Lower leg skin (tissue), 4 donors: Measurements from ENCODE around the gene RASL10A. TPM values are rescaled to one million over a fixed set of nuclear protein-coding genes. Genes with fewer than 3 reads are reported as not detected.

Source experiments
- DNase-seq, 2 donors: peaks; one replicate each; pipeline ENCODE4 v3.0.0-alpha.2; 2019; ENCODE audit warnings: low spot score in 2 of 2
- H3K4me3 ChIP-seq: fragments of 200-600 bp; sonication (generic); 2 replicates; pipeline ENCODE4 v1.5.1; 2017; ENCODE audit warnings: mild to moderate bottlenecking, low read depth; ENCODE audit not compliant: poor library complexity, severe bottlenecking
- POLR2A ChIP-seq, 2 donors: fragments of 450-650 bp; IDR thresholded peaks; one replicate each; pipeline ENCODE4 v1.6.1; 2016 to 2017; ENCODE audit warnings: antibody characterized with exemption in 2 of 2, mild to moderate bottlenecking in 1 of 2, moderate library complexity in 1 of 2
- WGBS, 2 donors: methylation state at CpG; one replicate each; pipeline ENCODE4 v1.1.5; 2018; 5-methylcytosine and 5-hydroxymethylcytosine counted together
- intact Hi-C: fragments of 100-400 bp; cut with DNase I; formaldehyde crosslinking; loops from one replicate; pipeline ENCODE4 v1.15.0; 2023; ENCODE audit warnings: low total_unique reads
- microRNA-seq, 2 donors: library from miRNA; unstranded; fragments of <30 nt; microRNA quantifications; one replicate each; pipeline ENCODE4, GENCODE V29; 2016; ENCODE audit warnings: borderline replicate concordance in 2 of 2, borderline number of aligned reads in 1 of 2
- total RNA-seq, 4 donors: library from RNA; depleted of rRNA; stranded (reverse); fragments of >200 nt; gene quantifications; one replicate each; pipeline ENCODE4 v1.1.0, GENCODE V29; 2016
- TF ChIP-seq, protein P1 (sequence below), 3 donors: fragments of 450-650 bp; IDR thresholded peaks; one replicate each; pipeline ENCODE4 v1.5.1; 2016; ENCODE audit warnings: antibody characterized with exemption in 3 of 3, mild to moderate bottlenecking in 3 of 3, moderate library complexity in 2 of 3

The RASL10A gene
- total RNA-seq, 4 donors from 2014 or later, result 0.17 to 2.9 (median 0.80) TPM

DNA sequence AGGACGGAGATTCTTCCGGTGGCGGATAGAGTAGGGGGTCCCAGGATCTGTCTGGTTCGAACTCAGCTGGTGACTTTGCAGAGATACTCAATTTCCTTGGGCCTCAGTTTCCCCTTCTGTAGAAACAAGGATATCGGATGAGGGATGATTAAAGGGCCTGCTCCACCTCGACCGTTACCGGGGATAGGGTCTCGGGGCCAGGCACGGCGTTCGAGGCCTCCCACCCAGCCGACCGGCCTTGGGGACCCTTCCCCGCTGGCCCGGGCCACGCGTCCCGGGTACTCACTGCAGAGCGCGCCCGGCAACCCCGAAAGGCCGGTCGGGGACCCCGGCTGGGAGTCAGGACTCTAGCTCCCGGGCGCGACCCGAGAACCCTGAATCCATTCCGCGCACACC, 48.0 kb downstream of the RASL10A start:
- no peak for DNase-seq
- TF ChIP-seq, protein P1, sequence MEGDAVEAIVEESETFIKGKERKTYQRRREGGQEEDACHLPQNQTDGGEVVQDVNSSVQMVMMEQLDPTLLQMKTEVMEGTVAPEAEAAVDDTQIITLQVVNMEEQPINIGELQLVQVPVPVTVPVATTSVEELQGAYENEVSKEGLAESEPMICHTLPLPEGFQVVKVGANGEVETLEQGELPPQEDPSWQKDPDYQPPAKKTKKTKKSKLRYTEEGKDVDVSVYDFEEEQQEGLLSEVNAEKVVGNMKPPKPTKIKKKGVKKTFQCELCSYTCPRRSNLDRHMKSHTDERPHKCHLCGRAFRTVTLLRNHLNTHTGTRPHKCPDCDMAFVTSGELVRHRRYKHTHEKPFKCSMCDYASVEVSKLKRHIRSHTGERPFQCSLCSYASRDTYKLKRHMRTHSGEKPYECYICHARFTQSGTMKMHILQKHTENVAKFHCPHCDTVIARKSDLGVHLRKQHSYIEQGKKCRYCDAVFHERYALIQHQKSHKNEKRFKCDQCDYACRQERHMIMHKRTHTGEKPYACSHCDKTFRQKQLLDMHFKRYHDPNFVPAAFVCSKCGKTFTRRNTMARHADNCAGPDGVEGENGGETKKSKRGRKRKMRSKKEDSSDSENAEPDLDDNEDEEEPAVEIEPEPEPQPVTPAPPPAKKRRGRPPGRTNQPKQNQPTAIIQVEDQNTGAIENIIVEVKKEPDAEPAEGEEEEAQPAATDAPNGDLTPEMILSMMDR (IDR thresholded peaks at IDR 0.05), result no peak
- no peak for TF ChIP-seq POLR2A (IDR thresholded peaks at IDR 0.05)
- 0 to 1% methylated on average over 19 to 24 of the region's 32 CpGs for WGBS, 2 donors
- intact Hi-C loops, result no loop called here
- H3K4me3 ChIP-seq, result peak overlapping the region; percentile 89

DNA sequence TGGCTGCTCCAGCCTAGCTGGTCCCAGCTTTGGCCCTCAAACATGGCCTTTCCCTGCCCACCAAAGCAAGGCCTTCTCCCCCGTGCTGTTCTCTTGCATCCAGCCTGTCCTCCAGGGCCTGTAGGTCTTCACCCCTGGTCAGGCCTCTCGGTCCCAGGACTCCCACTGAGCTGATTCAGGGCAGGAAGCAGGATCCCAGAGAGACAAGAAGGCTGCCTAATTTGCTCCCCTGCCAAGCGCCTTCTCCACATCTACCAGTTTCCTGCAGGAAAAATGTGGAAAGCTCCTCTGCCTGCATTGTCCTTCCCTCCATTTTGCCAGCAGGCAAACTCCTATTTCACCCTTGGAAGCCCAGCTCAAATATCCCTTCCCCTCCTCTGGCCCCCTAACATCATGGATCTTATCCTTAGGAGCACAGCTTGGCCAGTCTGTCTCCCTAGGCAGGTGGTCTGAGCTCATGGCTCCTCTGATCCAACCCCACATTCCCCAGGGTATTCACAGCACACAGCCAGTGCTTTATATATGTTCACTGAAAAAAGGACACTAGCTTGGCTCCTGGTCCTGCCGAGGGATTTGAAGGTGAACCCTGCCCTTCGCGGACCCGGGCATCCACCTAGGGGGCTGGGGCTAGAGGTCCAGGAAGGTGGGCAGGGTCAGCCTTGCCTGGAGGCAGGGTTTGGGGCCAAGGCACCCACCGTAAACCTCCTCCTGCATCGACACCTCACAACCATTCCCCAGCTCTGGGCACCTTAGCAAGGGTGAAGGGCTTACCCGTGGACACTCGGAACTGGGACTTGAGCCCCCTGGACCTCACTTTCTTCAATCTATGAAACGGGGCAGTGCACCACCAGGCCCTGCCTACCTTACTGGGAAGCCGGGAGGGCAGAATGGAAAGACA, 48.7 kb downstream of the RASL10A start:
- peak overlapping the region; percentile 89 for H3K4me3 ChIP-seq
- 19 to 22% methylated on average over 13 of the region's 13 CpGs for WGBS, 2 donors
- intact Hi-C loops, result no loop called here
- peak in 1 of 2 donors; percentile 86 for DNase-seq
- no peak for TF ChIP-seq POLR2A (IDR thresholded peaks at IDR 0.05)
- TF ChIP-seq, protein P1 (IDR thresholded peaks at IDR 0.05), result no peak

DNA sequence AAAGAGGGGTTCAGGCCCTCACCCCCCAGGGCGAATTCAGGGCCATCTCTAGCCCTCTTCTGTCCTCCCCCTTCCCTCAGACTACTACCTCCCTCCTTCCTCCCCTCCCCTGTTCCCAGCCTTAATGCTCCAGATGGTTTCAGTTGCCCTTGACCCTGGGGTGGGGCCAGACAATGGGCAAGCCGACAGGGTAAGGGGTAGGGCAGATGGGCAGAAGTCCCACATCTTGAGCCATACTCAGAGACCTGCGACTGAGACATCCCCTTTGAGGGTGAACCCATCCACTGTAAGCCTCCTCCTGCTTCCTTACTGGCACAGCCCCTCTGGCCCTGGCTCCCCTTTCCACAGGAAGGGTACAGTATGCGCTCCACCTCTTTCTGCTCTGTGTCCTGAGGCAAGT, 49.6 kb downstream of the RASL10A start:
- intact Hi-C loops, result no loop called here
- no peak for DNase-seq
- 69 to 72% methylated on average over 4 of the region's 4 CpGs for WGBS, 2 donors
- no peak overlapping the region for H3K4me3 ChIP-seq
- TF ChIP-seq, protein P1 (IDR thresholded peaks at IDR 0.05), result no peak
- no peak for TF ChIP-seq POLR2A (IDR thresholded peaks at IDR 0.05)

DNA sequence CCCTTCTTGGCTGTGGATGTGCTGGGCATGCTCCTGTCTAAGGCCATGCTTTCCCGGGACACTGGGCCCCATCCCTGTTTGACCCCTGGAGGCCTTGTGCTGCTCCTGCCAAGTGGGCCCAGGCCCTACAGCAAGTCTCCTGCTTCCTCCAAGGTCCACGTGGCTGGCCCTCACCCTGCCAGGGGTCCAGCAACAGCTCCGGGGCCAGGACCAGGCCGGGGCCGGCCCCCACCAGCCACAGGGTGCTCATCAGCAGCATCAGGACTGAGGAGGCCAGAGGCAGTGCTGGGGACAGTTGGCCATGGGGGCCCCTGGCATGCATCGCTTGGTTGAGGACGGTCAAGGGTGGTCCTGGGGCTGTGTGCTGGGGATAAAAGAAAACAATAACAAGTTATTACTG, 50.2 kb downstream of the RASL10A start:
- H3K4me3 ChIP-seq, result no peak overlapping the region
- TF ChIP-seq, protein P1 (IDR thresholded peaks at IDR 0.05), result no peak
- TF ChIP-seq POLR2A (IDR thresholded peaks at IDR 0.05), result no peak
- intact Hi-C loops, result no loop called here
- WGBS, 2 donors, result 97 to 100% methylated on average over 5 to 6 of the region's 7 CpGs
- DNase-seq, result peak in 1 of 2 donors; percentile 83

DNA sequence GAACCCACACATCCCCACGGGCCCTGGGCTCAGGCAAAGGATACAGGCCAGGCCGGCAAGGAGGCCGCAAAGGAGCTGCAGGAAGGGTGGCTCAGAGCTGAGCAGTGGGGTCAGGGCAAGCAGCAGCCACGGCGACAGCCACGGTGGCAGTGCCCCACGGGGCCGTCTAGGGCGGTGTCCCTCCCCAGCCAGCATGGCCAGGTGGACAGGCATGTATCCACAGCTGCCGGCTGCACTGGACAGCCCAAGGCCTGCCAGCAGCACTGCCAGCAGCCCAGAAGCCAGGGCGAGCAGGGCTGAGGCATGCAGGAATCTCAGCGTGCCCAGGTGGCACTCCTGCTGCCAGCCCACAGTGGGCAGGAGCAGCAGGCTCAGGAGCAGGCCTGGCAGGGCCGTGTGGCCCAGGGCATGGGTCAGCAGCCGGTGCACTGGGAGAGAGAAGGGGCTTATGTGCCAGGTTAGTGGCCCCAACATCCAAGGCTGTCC, 51.7 kb downstream of the RASL10A start:
- TF ChIP-seq POLR2A (IDR thresholded peaks at IDR 0.05), result no peak
- TF ChIP-seq, protein P1 (IDR thresholded peaks at IDR 0.05), result no peak
- WGBS, 2 donors, result 83 to 90% methylated on average over 14 of the region's 14 CpGs
- DNase-seq, result peak in 1 of 2 donors; percentile 81
- intact Hi-C loops, result no loop called here
- H3K4me3 ChIP-seq, result no peak overlapping the region

Small RNAs within 50 kb of the gene (microRNA-seq; reads per million reads assigned to microRNA genes)
- 14.9 to 24.3 reads per million in 2 donors for gene MIR3653

Other genes with a start within 250 kb of the RASL10A start
- gene KREMEN1, start 242.7 kb downstream of the RASL10A start, total RNA-seq, result 10 to 100 TPM; 28.8 to 52.0 (median 48.0) TPM
- 1 to 10 TPM; 2.8 to 4.8 (median 3.6) TPM for gene EMID1, start 109.8 kb downstream of the RASL10A start, total RNA-seq
- gene RHBDD3, start 47.7 kb downstream of the RASL10A start, total RNA-seq, result 10 to 100 TPM in 3 of 4 donors, 1 to 10 TPM in 1; 8.9 to 24.1 (median 20.5) TPM
- gene EWSR1, start 47.4 kb downstream of the RASL10A start, total RNA-seq, result 100 to 1,000 TPM; 128 to 169 (median 149) TPM
- 10 to 100 TPM; 58.0 to 75.0 (median 67.8) TPM for gene GAS2L1, start 9.0 kb downstream of the RASL10A start, total RNA-seq
- gene AP1B1, start 72.9 kb upstream of the RASL10A start, total RNA-seq, result 10 to 100 TPM; 65.4 to 95.5 (median 79.0) TPM
- gene RFPL1, start 122.9 kb upstream of the RASL10A start, total RNA-seq, result not detected
- gene NEFH, start 164.5 kb upstream of the RASL10A start, total RNA-seq, result 1 to 10 TPM in 1 of 4 donors, under 1 TPM in 3; 0.23 to 3.0 (median 0.53) TPM
- 10 to 100 TPM; 14.2 to 30.5 (median 23.3) TPM for gene THOC5, start 238.1 kb upstream of the RASL10A start, total RNA-seq